PFSK-1 (cell line): ENCODE measurements around the gene THSD4.

Source experiments
- FOXP2 ChIP-seq: optimal IDR thresholded peaks from 2 replicates; pipeline ENCODE3; 2011; ENCODE audit warnings: borderline replicate concordance, control low read depth, inconsistent platforms; ENCODE audit not compliant: insufficient read depth; ENCODE audit errors: extremely low read length, extremely low read depth
- POLR2AphosphoS5 ChIP-seq: IDR thresholded peaks from 2 replicates; pipeline ENCODE4 v1.6.1; 2012; ENCODE audit warnings: low read depth, mild to moderate bottlenecking, control low read depth, low read length, moderate library complexity
- SIN3A ChIP-seq: IDR thresholded peaks from 2 replicates; pipeline ENCODE4 v1.6.1; 2012; ENCODE audit warnings: mild to moderate bottlenecking, low read length, moderate library complexity, borderline replicate concordance; ENCODE audit not compliant: insufficient read depth
- TAF1 ChIP-seq: IDR thresholded peaks from 2 replicates; pipeline ENCODE4 v1.6.1; 2012; ENCODE audit warnings: low read length, control low read depth, borderline replicate concordance; ENCODE audit not compliant: insufficient read depth
- TF ChIP-seq, protein P1 (sequence below), 2 experiments: IDR thresholded peaks; 2 replicates each; pipeline versions ENCODE4 v1.6.1 to v1.8.0; 2011 to 2012; ENCODE audit warnings: low read depth in 2 of 2, low read length in 2 of 2, control low read depth in 1 of 2, inconsistent platforms in 1 of 2, mild to moderate bottlenecking in 1 of 2, moderate library complexity in 1 of 2; ENCODE audit not compliant: insufficient read depth in 1 of 2

DNA sequence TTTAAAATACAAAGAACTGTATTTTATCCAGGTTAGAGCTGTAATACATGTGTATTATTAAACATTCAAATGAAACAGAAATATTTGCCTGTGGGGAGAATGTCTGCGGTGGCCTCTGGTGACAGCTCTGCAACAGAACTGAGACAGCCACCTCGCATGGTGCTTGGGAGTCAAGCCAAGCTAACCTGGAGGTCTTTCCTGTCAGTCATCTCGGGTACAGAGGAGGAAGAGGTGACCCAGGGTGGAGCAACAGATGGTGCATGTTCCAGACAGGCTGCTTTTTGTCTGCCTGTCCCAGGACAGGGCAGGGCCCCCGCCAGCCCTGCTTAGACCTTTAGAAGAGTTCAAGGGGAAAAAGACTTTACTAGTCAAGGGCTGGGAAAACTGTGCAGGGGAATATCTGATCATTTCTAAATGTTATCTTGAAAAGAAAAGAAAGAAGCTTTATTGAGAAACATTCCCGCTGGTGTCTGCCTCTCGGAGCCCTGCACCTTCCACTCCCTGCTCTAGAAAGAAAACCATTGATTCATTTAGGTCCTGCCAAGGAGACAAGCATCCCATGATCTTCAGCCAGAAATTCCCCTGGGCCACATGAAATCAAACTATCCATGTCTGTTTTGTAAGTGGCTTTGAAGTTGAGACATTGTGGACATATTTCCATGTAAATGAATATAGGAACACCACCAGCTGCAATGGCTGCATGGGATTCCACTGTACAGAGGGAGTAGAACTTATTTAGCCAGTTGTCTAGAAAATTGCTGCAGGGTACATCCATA is 689.6 kb downstream of the THSD4 start:
- TF ChIP-seq, protein P1, sequence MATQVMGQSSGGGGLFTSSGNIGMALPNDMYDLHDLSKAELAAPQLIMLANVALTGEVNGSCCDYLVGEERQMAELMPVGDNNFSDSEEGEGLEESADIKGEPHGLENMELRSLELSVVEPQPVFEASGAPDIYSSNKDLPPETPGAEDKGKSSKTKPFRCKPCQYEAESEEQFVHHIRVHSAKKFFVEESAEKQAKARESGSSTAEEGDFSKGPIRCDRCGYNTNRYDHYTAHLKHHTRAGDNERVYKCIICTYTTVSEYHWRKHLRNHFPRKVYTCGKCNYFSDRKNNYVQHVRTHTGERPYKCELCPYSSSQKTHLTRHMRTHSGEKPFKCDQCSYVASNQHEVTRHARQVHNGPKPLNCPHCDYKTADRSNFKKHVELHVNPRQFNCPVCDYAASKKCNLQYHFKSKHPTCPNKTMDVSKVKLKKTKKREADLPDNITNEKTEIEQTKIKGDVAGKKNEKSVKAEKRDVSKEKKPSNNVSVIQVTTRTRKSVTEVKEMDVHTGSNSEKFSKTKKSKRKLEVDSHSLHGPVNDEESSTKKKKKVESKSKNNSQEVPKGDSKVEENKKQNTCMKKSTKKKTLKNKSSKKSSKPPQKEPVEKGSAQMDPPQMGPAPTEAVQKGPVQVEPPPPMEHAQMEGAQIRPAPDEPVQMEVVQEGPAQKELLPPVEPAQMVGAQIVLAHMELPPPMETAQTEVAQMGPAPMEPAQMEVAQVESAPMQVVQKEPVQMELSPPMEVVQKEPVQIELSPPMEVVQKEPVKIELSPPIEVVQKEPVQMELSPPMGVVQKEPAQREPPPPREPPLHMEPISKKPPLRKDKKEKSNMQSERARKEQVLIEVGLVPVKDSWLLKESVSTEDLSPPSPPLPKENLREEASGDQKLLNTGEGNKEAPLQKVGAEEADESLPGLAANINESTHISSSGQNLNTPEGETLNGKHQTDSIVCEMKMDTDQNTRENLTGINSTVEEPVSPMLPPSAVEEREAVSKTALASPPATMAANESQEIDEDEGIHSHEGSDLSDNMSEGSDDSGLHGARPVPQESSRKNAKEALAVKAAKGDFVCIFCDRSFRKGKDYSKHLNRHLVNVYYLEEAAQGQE (IDR thresholded peaks at IDR 0.05; ENCODE audit: insufficient read depth in 1 of 2, low read depth in 2 of 2, low read length in 2 of 2) = no peak
- TF ChIP-seq SIN3A (no peak), TAF1 (no peak), POLR2AphosphoS5 (no peak), FOXP2 (no peak)
